DMS53 treated with DMSO at 0.1 percent for 48 hours (cell line): Measurements from ENCODE around the gene ENPP7.
"Not testable (repeated sequence)": the region's sequence is repeated elsewhere in the genome, so short reads cannot be mapped to it uniquely, and the experiment has no call there.

Experiments used
- DNase-seq: peaks from one replicate; lab custom pipeline; 2025; ENCODE audit not compliant: unreplicated experiment; lab: John Stamatoyannopoulos, UW

Gene ENPP7

GRCh38 chr17:79748295-79749099 lies 17.8 kb downstream of the ENPP7 start:
- DNase-seq: no peak

GRCh38 chr17:79749156-79749815 lies 18.5 kb downstream of the ENPP7 start:
- no peak for DNase-seq

GRCh38 chr17:79749958-79750357 lies 19.2 kb downstream of the ENPP7 start:
- no peak for DNase-seq

GRCh38 chr17:79750650-79751545 lies 20.2 kb downstream of the ENPP7 start:
- DNase-seq: peak; percentile 37

GRCh38 chr17:79752175-79752574 lies 21.4 kb downstream of the ENPP7 start:
- DNase-seq: no peak

GRCh38 chr17:79754370-79754769 lies 23.6 kb downstream of the ENPP7 start:
- no peak for DNase-seq

GRCh38 chr17:79754903-79755302 lies 24.2 kb downstream of the ENPP7 start:
- DNase-seq: not testable (repeated sequence)

- DNase-seq: no peak
Measured at GRCh38 chr17:79755591-79755990, 24.8 kb downstream of the ENPP7 start.

GRCh38 chr17:79757140-79757745 lies 26.5 kb downstream of the ENPP7 start:
- DNase-seq: no peak

- DNase-seq: no peak
Measured at GRCh38 chr17:79758271-79758670, 27.5 kb downstream of the ENPP7 start.

GRCh38 chr17:79760197-79760906 lies 29.6 kb downstream of the ENPP7 start:
- no peak for DNase-seq

- DNase-seq: no peak
Measured at GRCh38 chr17:79761894-79762589, 31.3 kb downstream of the ENPP7 start.

GRCh38 chr17:79765708-79766107 lies 35.0 kb downstream of the ENPP7 start:
- DNase-seq: no peak

GRCh38 chr17:79769570-79770506 lies 39.1 kb downstream of the ENPP7 start:
- no peak for DNase-seq

GRCh38 chr17:79771276-79771675 lies 40.5 kb downstream of the ENPP7 start:
- DNase-seq: no peak

GRCh38 chr17:79772726-79773125 lies 42.0 kb downstream of the ENPP7 start:
- DNase-seq: not testable (repeated sequence)

- no peak for DNase-seq
Measured at GRCh38 chr17:79774561-79774975, 43.8 kb downstream of the ENPP7 start.

GRCh38 chr17:79775632-79776031 lies 44.9 kb downstream of the ENPP7 start:
- no peak for DNase-seq
